ENCODE results near the gene ASXL2.
"Not testable (repeated sequence)": the region's sequence is repeated elsewhere in the genome, so short reads cannot be mapped to it uniquely, and the experiment has no call there.

The ASXL2 gene

DNA sequence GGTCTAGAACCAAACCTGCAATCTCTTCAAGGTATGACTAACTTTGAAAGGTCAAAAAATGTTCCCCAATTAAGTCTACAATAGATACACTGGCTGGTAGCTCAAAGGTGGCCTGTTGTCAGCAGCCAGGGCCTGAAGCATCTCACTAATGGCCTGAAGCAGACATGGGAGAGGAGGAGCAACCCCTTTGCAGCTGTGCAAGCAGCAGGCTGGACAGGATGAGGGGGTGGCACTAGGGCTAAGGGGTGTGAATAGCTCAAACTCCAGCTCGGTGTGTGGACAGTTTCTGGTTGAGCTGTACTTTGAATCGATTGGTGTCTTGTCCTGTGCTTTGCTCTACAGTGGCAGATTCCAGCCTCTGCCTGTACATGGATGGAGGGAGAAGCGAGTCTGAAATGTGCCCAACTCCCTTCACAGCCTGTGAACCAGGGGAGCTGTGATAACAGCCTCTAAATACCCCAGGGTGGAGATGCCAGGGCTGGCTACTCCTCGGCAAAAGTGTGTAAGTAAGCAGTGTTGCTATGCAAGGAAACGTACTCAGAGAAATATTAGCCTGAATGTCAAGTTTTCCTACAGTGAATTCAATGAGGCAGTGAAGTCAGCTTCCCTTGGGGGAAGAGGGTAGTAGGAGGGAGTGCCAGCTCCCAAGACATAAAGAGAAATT, 170.2 kb downstream of the ASXL2 start:
- TF ChIP-seq, protein P1, sequence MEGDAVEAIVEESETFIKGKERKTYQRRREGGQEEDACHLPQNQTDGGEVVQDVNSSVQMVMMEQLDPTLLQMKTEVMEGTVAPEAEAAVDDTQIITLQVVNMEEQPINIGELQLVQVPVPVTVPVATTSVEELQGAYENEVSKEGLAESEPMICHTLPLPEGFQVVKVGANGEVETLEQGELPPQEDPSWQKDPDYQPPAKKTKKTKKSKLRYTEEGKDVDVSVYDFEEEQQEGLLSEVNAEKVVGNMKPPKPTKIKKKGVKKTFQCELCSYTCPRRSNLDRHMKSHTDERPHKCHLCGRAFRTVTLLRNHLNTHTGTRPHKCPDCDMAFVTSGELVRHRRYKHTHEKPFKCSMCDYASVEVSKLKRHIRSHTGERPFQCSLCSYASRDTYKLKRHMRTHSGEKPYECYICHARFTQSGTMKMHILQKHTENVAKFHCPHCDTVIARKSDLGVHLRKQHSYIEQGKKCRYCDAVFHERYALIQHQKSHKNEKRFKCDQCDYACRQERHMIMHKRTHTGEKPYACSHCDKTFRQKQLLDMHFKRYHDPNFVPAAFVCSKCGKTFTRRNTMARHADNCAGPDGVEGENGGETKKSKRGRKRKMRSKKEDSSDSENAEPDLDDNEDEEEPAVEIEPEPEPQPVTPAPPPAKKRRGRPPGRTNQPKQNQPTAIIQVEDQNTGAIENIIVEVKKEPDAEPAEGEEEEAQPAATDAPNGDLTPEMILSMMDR (IDR thresholded peaks at IDR 0.05; ENCODE audit: low read depth, low read length) = no peak
- DNase-seq (ENCODE audit: extremely low read depth, low read depth) = no peak

- not testable (repeated sequence) for DNase-seq (ENCODE audit: extremely low read depth, low read depth)
Measured at GRCh38 chr2:25705575-25705974, 172.7 kb downstream of the ASXL2 start.

GRCh38 chr2:25701801-25702200, 176.5 kb downstream of the ASXL2 start:
- DNase-seq (ENCODE audit: extremely low read depth, low read depth) = no peak
- TF ChIP-seq, protein P1 (IDR thresholded peaks at IDR 0.05; ENCODE audit: low read depth, low read length) = no peak

DNA sequence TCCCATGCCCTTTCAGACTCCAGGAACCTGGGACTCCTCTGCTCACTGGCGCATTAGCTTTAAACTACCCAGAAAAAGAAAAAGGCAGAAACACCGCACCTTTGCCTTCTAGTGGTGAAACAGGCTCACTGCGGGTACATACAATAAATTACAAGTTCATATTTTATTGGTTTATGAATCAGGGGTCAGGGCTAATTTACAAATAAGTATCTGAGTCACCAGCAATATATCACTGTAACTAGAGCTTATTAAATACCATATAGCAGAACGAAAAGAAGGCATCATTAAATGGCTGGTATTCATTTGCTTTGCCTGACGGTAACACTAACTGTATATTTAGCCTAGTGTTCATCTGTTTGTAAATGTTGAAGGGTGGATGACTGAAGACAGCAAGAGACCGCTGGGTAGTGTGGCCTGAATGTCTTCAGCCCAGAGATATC, 178.0 kb downstream of the ASXL2 start:
- TF ChIP-seq, protein P1 (IDR thresholded peaks at IDR 0.05; ENCODE audit: low read depth, low read length) = peak; percentile 83
- no peak for DNase-seq (ENCODE audit: extremely low read depth, low read depth)

GRCh38 chr2:25699216-25699615, 179.1 kb downstream of the ASXL2 start:
- DNase-seq (ENCODE audit: extremely low read depth, low read depth) = no peak
- TF ChIP-seq, protein P1 (IDR thresholded peaks at IDR 0.05; ENCODE audit: low read depth, low read length) = no peak

- TF ChIP-seq, protein P1 (IDR thresholded peaks at IDR 0.05; ENCODE audit: low read depth, low read length) = no peak
- DNase-seq (ENCODE audit: extremely low read depth, low read depth) = no peak
Measured at GRCh38 chr2:25698752-25699151, 179.5 kb downstream of the ASXL2 start.

DNA sequence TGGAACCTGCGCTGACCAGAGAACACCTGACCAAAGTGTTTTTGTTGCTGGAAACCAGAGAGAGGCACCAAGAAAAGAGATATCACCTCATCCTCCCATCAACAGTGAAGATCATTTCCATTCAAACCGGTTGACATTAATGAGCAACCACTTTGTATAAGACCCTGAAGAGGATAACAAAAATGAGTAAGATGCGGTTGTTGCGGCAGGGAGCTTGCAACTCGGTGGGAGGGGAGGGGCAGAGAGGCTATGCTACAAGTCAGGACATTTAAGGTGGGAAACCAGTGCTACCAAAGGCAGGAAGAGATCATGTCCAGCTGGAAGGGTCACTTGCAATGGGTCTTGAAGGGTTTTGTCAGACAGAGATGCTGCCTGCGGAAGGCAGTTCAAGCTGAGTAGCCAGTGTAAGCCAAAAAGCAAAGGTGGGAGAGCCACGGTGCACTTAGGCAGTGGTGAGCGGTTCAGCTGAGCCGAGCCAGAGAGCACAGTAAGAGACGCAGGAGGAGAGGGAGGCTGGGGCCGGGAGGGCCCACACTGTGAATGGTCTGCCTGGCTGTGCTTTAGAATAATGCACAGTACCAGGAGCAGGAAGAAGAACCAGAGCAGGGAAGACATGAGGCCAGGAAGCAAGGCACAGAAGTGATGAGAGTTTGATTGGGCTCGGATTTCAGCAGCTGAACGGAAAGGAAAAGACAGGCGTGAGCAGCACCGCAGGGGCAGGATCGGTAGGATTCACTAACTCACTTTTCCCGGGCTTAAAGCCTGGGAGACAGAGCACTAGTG, 180.5 kb downstream of the ASXL2 start:
- TF ChIP-seq, protein P1 (IDR thresholded peaks at IDR 0.05; ENCODE audit: low read depth, low read length) = no peak
- DNase-seq (ENCODE audit: extremely low read depth, low read depth) = no peak

Measured in AG09319 (cell line).